Vagina (tissue), 2 donors: ENCODE data around the gene FGF10.

Experiments used
- POLR2A ChIP-seq, 2 donors: fragments of 450-650 bp; IDR thresholded peaks; one replicate each; pipeline ENCODE4 v1.6.1; 2017; ENCODE audit warnings: antibody characterized with exemption in 2 of 2, mild to moderate bottlenecking in 2 of 2, moderate library complexity in 2 of 2
- POLR2AphosphoS5 ChIP-seq, 2 donors: sonication (generic); formaldehyde crosslinking; IDR thresholded peaks; one replicate each; pipeline ENCODE4 v1.9.0; 2017; ENCODE audit warnings: antibody characterized with exemption in 2 of 2, mild to moderate bottlenecking in 2 of 2, low read depth in 1 of 2; ENCODE audit not compliant: insufficient read depth in 1 of 2
- TF ChIP-seq, protein P1 (sequence below), 3 experiments: fragments of 450-650 bp in 2 of 3; fragments of 200-600 bp in 1 of 3; sonication (generic) in 1 of 3; IDR thresholded peaks; one replicate each; pipeline ENCODE4 v1.5.1; 2017 to 2019; ENCODE audit warnings: antibody characterized with exemption in 3 of 3, mild to moderate bottlenecking in 2 of 3, moderate library complexity in 2 of 3

DNA sequence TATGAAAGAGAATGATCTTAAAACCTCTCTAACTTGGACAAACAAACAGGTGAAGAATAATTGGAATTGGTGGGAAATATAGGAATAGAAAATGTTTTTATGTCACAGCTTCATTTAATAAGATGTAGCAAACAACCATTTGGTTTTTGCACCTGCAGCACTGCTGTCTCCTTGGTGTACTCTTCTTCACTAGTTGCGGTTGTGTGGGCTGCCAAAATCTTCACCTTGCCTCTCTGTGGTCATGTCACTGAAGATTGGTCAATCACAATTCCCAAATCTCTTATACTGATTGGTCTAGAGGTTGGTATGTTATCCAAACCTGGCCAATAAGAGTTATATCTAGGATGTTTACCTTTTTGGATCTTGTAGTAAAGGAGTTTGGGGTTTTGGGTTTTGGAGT, 88.7 kb downstream of the FGF10 start:
- TF ChIP-seq, protein P1, sequence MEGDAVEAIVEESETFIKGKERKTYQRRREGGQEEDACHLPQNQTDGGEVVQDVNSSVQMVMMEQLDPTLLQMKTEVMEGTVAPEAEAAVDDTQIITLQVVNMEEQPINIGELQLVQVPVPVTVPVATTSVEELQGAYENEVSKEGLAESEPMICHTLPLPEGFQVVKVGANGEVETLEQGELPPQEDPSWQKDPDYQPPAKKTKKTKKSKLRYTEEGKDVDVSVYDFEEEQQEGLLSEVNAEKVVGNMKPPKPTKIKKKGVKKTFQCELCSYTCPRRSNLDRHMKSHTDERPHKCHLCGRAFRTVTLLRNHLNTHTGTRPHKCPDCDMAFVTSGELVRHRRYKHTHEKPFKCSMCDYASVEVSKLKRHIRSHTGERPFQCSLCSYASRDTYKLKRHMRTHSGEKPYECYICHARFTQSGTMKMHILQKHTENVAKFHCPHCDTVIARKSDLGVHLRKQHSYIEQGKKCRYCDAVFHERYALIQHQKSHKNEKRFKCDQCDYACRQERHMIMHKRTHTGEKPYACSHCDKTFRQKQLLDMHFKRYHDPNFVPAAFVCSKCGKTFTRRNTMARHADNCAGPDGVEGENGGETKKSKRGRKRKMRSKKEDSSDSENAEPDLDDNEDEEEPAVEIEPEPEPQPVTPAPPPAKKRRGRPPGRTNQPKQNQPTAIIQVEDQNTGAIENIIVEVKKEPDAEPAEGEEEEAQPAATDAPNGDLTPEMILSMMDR (IDR thresholded peaks at IDR 0.05) = no peak
- TF ChIP-seq POLR2A (IDR thresholded peaks at IDR 0.05) (no peak), POLR2AphosphoS5 (IDR thresholded peaks at IDR 0.05; ENCODE audit: insufficient read depth in 1 of 2, low read depth in 1 of 2) (no peak)
